Measurements from ENCODE around the gene CSNK2B.

CSNK2B gene
- total RNA-seq, result 3.6 to 6.2 (median 4.4) reads per million in 3 donors

- peak within 1 kb of the TSS; percentile 97 for H3K27ac ChIP-seq (ENCODE audit: insufficient read depth, low read length, poor library complexity, severe bottlenecking)
- no peaks in the 10 kb centered on the region for H3K9me3 ChIP-seq (ENCODE audit: control insufficient read depth, low read length)
- peaks cover 44% of the 10 kb centered on the region for H3K36me3 ChIP-seq (ENCODE audit: control insufficient read depth, insufficient read depth, low read length)
- H3K4me3 ChIP-seq (ENCODE audit: insufficient read depth, low read depth, low read length, poor library complexity, severe bottlenecking), result peak within 1 kb of the TSS; percentile 92
- peak; percentile 96 to 98 (median 98) for DNase-seq
- H3K27me3 ChIP-seq (replicated peaks; ENCODE audit: control insufficient read depth, insufficient read depth, low read length, poor library complexity, severe bottlenecking), result no peaks in the 10 kb centered on the region
- H3K4me1 ChIP-seq (ENCODE audit: control insufficient read depth, insufficient read depth, low read length, poor library complexity, severe bottlenecking), result peaks cover 38% of the 10 kb centered on the region
These were observed at the start of gene CSNK2B for GRCh38 chr6:31665501-31666336. Gene CSNK2B, plus strand, starts transcription at chr6:31666080. Its CDS starts 752 bp downstream, at chr6:31666832.

- H3K4me3 ChIP-seq (ENCODE audit: insufficient read depth, low read depth, low read length, poor library complexity, severe bottlenecking), result no peak overlapping the region
- DNase-seq, result no peak
- H3K36me3 ChIP-seq (ENCODE audit: control insufficient read depth, insufficient read depth, low read length), result no peaks in the 10 kb centered on the region
- no peaks in the 10 kb centered on the region for H3K27me3 ChIP-seq (replicated peaks; ENCODE audit: control insufficient read depth, insufficient read depth, low read length, poor library complexity, severe bottlenecking)
- H3K9me3 ChIP-seq (ENCODE audit: control insufficient read depth, low read length), result no peaks in the 10 kb centered on the region
- H3K27ac ChIP-seq (ENCODE audit: insufficient read depth, low read length, poor library complexity, severe bottlenecking), result no peak overlapping the region
- H3K4me1 ChIP-seq (ENCODE audit: control insufficient read depth, insufficient read depth, low read length, poor library complexity, severe bottlenecking), result peaks cover 7% of the 10 kb centered on the region
These were observed 48.9 kb upstream of the CSNK2B start for GRCh38 chr6:31617010-31617409.

DNA sequence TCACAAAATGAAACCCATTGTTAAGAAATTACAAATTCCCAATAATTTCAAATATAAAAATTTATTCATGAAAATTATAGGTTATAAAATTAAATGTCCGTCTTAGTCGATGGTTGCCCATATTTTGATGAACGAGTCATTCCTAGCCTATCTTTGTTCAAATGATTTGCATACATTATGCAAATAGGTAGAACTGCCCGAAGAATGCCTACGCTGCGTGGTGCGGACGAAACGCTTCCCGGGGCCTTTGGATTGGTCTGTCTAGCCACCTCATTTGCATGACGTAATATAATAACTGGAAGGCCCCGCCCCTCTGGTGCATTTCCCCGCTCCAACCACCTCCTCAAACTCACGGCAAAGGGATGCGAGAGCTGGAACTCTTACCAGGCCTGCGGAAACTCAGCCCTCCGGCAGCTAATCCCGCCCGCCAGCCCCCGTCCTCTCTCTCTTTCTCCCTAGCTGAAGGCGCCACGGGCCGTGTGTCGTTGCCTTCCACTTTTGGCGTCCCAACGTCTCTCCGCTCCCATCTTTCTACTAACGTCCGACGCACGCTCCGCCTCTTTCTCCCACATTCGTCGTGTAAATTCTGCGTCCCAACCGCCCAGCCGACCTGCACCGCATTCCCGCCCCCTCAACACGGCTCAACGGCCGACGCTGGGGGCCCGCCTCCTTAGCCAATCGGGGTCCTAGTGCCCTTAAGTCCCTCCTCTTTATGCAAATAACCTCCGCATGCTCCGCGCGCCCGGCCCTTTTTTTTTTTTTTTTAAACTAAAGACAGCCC, 45.9 kb upstream of the CSNK2B start:
- H3K4me3 ChIP-seq (ENCODE audit: insufficient read depth, low read depth, low read length, poor library complexity, severe bottlenecking), result peak overlapping the region; percentile 56
- DNase-seq, result peak; percentile 95
- peaks cover 7% of the 10 kb centered on the region for H3K4me1 ChIP-seq (ENCODE audit: control insufficient read depth, insufficient read depth, low read length, poor library complexity, severe bottlenecking)
- peak overlapping the region; percentile 92 for H3K27ac ChIP-seq (ENCODE audit: insufficient read depth, low read length, poor library complexity, severe bottlenecking)
- no peaks in the 10 kb centered on the region for H3K27me3 ChIP-seq (replicated peaks; ENCODE audit: control insufficient read depth, insufficient read depth, low read length, poor library complexity, severe bottlenecking)
- peaks cover 18% of the 10 kb centered on the region for H3K36me3 ChIP-seq (ENCODE audit: control insufficient read depth, insufficient read depth, low read length)
- H3K9me3 ChIP-seq (ENCODE audit: control insufficient read depth, low read length), result no peaks in the 10 kb centered on the region

DNA sequence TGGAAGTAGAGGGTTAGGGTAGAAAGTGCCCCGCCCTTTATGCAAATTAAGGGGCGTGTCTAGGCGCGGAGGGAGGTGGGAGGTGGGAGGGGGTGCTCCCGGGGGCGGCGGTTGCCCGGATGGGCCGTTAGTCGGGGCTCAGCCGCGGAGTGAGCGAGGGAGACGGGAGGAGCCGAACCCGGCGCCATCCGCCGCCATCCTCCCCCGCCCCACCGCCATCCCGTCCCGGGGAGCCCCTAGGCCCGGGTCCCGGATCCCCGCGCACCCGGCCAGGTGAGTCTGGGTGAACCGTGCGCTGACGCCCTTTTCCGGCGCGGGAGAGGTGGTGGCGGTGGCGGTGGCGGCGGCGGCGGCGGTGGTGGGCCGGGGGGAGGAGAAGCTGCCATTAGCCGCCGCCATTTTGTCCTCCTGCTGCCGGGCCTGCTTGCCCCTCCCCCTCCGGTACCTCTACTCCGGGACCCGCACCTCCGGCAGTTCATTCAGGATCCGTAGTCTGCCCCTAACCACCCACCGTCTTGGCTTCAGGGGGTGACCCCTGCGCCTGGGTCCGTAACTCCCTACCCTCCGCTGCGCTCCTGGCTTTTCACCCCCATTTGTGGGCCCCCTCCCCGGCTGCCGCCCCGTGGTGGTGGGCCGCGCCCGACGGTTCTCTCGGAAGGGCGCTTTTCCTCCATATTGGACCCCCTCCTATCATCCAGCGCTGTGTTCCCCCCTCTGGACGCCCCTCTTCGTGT, 45.1 kb upstream of the CSNK2B start, which contains the start of gene PRRC2A:
Gene PRRC2A (plus strand): TSS at position 130 of the 734 bp plus-strand sequence. CDS start 2,075 bp downstream, outside the sequence.
- H3K9me3 ChIP-seq (ENCODE audit: control insufficient read depth, low read length), result no peaks in the 10 kb centered on the region
- peaks cover 25% of the 10 kb centered on the region for H3K36me3 ChIP-seq (ENCODE audit: control insufficient read depth, insufficient read depth, low read length)
- no peaks in the 10 kb centered on the region for H3K27me3 ChIP-seq (replicated peaks; ENCODE audit: control insufficient read depth, insufficient read depth, low read length, poor library complexity, severe bottlenecking)
- H3K4me1 ChIP-seq (ENCODE audit: control insufficient read depth, insufficient read depth, low read length, poor library complexity, severe bottlenecking), result peaks cover 7% of the 10 kb centered on the region
- DNase-seq, result peak in 2 of 3 donors; percentile 71 to 95
- H3K4me3 ChIP-seq (ENCODE audit: insufficient read depth, low read depth, low read length, poor library complexity, severe bottlenecking), result peak within 1 kb of the TSS; percentile 56
- peak within 1 kb of the TSS; percentile 92 for H3K27ac ChIP-seq (ENCODE audit: insufficient read depth, low read length, poor library complexity, severe bottlenecking)

DNA sequence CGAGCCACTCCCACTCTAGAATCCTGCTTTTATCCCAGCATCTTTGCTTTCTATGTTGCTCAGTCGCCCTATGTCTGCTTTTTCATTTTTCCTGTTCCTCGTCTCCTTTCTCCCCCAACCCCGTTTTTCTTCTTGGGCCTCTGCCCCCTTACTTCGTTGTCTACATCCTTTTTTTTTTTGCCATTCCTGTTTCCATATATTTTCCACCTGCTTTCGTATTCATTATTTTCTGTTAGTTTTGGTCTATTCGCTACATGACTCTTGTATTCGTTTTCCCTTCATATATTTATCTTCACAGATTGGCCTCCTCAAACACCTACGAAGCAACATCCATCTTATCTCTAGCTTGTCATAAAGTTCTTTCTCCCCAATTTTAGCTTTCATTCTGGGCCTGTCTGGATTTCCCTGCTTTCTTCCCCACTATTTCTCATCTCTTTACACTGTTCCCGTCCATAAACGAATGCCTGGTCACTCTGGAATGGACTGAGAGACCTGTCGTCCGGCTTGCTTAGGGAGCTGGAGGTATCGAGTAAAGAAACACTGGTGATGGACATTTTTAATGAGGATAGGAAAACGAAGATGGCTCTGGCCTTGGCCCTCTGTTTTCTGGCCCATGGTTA, 44.5 kb upstream of the CSNK2B start:
- H3K27ac ChIP-seq (ENCODE audit: insufficient read depth, low read length, poor library complexity, severe bottlenecking), result peak overlapping the region; percentile 92
- H3K9me3 ChIP-seq (ENCODE audit: control insufficient read depth, low read length), result no peaks in the 10 kb centered on the region
- H3K4me1 ChIP-seq (ENCODE audit: control insufficient read depth, insufficient read depth, low read length, poor library complexity, severe bottlenecking), result peaks cover 7% of the 10 kb centered on the region
- H3K36me3 ChIP-seq (ENCODE audit: control insufficient read depth, insufficient read depth, low read length), result peaks cover 32% of the 10 kb centered on the region
- no peaks in the 10 kb centered on the region for H3K27me3 ChIP-seq (replicated peaks; ENCODE audit: control insufficient read depth, insufficient read depth, low read length, poor library complexity, severe bottlenecking)
- DNase-seq, result no peak
- H3K4me3 ChIP-seq (ENCODE audit: insufficient read depth, low read depth, low read length, poor library complexity, severe bottlenecking), result peak overlapping the region; percentile 56

- peak overlapping the region; percentile 92 for H3K27ac ChIP-seq (ENCODE audit: insufficient read depth, low read length, poor library complexity, severe bottlenecking)
- H3K27me3 ChIP-seq (replicated peaks; ENCODE audit: control insufficient read depth, insufficient read depth, low read length, poor library complexity, severe bottlenecking), result no peaks in the 10 kb centered on the region
- no peak overlapping the region for H3K4me3 ChIP-seq (ENCODE audit: insufficient read depth, low read depth, low read length, poor library complexity, severe bottlenecking)
- peaks cover 38% of the 10 kb centered on the region for H3K36me3 ChIP-seq (ENCODE audit: control insufficient read depth, insufficient read depth, low read length)
- H3K4me1 ChIP-seq (ENCODE audit: control insufficient read depth, insufficient read depth, low read length, poor library complexity, severe bottlenecking), result peaks cover 7% of the 10 kb centered on the region
- DNase-seq, result no peak
- H3K9me3 ChIP-seq (ENCODE audit: control insufficient read depth, low read length), result no peaks in the 10 kb centered on the region
These were observed 43.9 kb upstream of the CSNK2B start for GRCh38 chr6:31621991-31622390.

- no peak overlapping the region for H3K4me3 ChIP-seq (ENCODE audit: insufficient read depth, low read depth, low read length, poor library complexity, severe bottlenecking)
- H3K4me1 ChIP-seq (ENCODE audit: control insufficient read depth, insufficient read depth, low read length, poor library complexity, severe bottlenecking), result peaks cover 7% of the 10 kb centered on the region
- no peak for DNase-seq
- H3K27ac ChIP-seq (ENCODE audit: insufficient read depth, low read length, poor library complexity, severe bottlenecking), result no peak overlapping the region
- H3K27me3 ChIP-seq (replicated peaks; ENCODE audit: control insufficient read depth, insufficient read depth, low read length, poor library complexity, severe bottlenecking), result no peaks in the 10 kb centered on the region
- H3K9me3 ChIP-seq (ENCODE audit: control insufficient read depth, low read length), result no peaks in the 10 kb centered on the region
- peaks cover 45% of the 10 kb centered on the region for H3K36me3 ChIP-seq (ENCODE audit: control insufficient read depth, insufficient read depth, low read length)
These were observed 43.2 kb upstream of the CSNK2B start for GRCh38 chr6:31622684-31623091.

- H3K9me3 ChIP-seq (ENCODE audit: control insufficient read depth, low read length), result no peaks in the 10 kb centered on the region
- H3K4me1 ChIP-seq (ENCODE audit: control insufficient read depth, insufficient read depth, low read length, poor library complexity, severe bottlenecking), result peaks cover 7% of the 10 kb centered on the region
- H3K27me3 ChIP-seq (replicated peaks; ENCODE audit: control insufficient read depth, insufficient read depth, low read length, poor library complexity, severe bottlenecking), result no peaks in the 10 kb centered on the region
- H3K4me3 ChIP-seq (ENCODE audit: insufficient read depth, low read depth, low read length, poor library complexity, severe bottlenecking), result no peak overlapping the region
- DNase-seq, result no peak
- H3K27ac ChIP-seq (ENCODE audit: insufficient read depth, low read length, poor library complexity, severe bottlenecking), result no peak overlapping the region
- H3K36me3 ChIP-seq (ENCODE audit: control insufficient read depth, insufficient read depth, low read length), result peaks cover 59% of the 10 kb centered on the region
These were observed 41.8 kb upstream of the CSNK2B start for GRCh38 chr6:31624070-31624469.

GRCh38 chr6:31626952-31627351, 38.9 kb upstream of the CSNK2B start:
- no peak overlapping the region for H3K27ac ChIP-seq (ENCODE audit: insufficient read depth, low read length, poor library complexity, severe bottlenecking)
- no peaks in the 10 kb centered on the region for H3K4me1 ChIP-seq (ENCODE audit: control insufficient read depth, insufficient read depth, low read length, poor library complexity, severe bottlenecking)
- H3K9me3 ChIP-seq (ENCODE audit: control insufficient read depth, low read length), result no peaks in the 10 kb centered on the region
- H3K36me3 ChIP-seq (ENCODE audit: control insufficient read depth, insufficient read depth, low read length), result peaks cover 87% of the 10 kb centered on the region
- H3K27me3 ChIP-seq (replicated peaks; ENCODE audit: control insufficient read depth, insufficient read depth, low read length, poor library complexity, severe bottlenecking), result no peaks in the 10 kb centered on the region
- H3K4me3 ChIP-seq (ENCODE audit: insufficient read depth, low read depth, low read length, poor library complexity, severe bottlenecking), result no peak overlapping the region
- DNase-seq, result no peak
